HG03575 (cell line): ENCODE measurements around the gene RNF220.
"Not testable (repeated sequence)": the region's sequence is repeated elsewhere in the genome, so short reads cannot be mapped to it uniquely, and the experiment has no call there.

ENCODE experiments used
- ATAC-seq: cut with Tn5 transposase; IDR thresholded peaks from one replicate; pipeline ENCODE4 v1.9.1; 2021; ENCODE audit not compliant: unreplicated experiment, insufficient number of reproducible peaks, low FRiP score; ENCODE audit errors: extremely low read depth

Gene RNF220

DNA sequence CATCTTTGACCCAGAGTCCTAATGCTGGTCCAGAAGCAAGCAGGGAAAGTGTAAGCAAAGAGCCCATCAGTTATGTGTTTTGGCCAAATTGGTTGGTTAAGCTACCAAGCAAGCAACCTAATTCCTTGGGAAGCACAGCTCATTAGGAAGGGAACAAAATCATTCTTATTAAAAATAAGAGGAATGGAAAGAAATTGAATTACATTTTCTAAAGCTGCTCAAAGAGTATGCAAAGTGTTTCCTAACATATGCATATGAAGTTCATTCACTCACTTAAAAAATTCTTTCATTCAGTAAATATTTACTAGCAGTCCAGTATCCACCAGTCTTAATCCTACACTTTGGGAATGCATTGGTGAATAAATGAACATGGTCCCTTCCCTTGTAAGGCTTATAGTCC, 71.8 kb downstream of the RNF220 start:
- no peak for ATAC-seq

DNA sequence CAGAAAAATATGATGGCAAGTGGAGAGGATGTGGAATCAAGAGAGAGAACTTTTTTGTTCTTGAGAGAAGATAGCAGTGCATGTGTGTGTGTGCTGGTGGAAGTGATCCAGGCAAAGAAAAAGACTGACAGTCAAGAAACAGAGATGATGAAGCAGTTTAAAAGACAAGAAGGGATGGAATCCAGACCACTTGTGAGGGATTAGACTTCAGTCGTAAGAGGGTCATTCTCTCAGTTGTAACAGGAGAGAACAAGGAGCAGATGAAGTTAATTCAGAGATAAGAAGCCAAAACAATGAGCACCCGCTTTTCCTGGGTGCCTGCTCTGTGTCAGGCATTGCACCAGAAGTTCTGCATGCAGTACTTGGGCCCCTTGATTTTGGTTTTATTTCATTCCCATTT, 76.6 kb downstream of the RNF220 start:
- no peak for ATAC-seq

GRCh38 chr1:44483089-44483874, 78.2 kb downstream of the RNF220 start:
- no peak for ATAC-seq

- no peak for ATAC-seq
Observed at GRCh38 chr1:44484155-44484688, 79.2 kb downstream of the RNF220 start.

- no peak for ATAC-seq
Observed at GRCh38 chr1:44485229-44485933, 80.3 kb downstream of the RNF220 start.

DNA sequence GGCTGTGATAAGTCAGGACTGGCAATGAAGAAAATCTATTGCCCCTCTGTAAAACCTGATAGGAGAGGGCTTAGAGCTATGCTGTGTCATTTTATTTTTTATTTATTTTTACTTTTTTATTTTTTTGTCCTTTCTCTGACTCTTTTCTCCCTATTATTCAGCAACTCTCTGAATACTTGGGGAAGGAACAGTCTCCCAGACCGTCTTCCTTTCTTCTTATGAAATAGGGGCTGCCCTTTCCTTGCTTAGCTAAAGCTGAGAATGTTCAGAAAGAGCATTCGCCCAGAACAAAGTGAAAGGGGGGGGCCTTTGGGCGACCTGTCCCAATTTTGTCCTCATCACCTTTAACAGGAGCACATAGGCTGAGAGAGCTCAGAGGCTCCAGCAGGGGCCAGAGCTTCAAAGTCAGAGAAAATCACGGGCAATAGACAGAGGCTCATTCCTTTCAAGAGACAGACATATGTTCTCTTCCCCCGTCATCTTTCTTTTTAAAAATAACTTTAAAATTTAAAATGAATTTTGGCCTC, 80.9 kb downstream of the RNF220 start:
- no peak for ATAC-seq

- no peak for ATAC-seq
Observed at GRCh38 chr1:44489481-44489880, 84.4 kb downstream of the RNF220 start.

DNA sequence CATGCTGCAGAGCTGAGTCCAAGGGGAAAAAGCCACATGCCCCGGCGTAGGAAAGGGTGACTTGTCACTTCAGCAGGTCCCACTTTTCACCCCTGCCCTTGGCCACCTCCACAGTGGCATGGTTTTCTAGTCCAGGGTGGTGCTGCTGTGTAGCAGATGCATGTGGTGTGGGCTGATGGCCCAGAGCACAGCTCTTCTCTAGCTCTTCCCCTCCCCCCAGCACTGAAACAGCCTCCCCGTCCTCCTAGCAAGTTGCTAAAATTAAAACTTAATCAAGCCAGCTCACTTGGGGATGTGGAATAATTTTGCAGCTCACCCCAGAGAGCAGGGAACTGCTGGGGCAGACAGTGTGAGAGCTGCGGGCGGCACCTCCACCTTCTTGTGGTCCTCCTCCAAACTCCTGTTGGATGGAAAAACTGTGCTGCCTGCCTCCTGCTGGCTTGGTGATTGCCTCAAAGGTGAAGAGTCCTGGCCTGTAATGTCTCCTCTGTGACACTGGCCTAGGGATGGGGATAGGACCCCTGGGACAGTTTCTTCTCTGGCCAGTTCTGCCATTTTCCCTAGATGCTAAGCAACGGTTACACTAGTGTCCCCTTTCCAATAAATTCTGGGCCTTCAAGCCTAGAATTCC, 91.6 kb downstream of the RNF220 start:
- ATAC-seq, result no peak

DNA sequence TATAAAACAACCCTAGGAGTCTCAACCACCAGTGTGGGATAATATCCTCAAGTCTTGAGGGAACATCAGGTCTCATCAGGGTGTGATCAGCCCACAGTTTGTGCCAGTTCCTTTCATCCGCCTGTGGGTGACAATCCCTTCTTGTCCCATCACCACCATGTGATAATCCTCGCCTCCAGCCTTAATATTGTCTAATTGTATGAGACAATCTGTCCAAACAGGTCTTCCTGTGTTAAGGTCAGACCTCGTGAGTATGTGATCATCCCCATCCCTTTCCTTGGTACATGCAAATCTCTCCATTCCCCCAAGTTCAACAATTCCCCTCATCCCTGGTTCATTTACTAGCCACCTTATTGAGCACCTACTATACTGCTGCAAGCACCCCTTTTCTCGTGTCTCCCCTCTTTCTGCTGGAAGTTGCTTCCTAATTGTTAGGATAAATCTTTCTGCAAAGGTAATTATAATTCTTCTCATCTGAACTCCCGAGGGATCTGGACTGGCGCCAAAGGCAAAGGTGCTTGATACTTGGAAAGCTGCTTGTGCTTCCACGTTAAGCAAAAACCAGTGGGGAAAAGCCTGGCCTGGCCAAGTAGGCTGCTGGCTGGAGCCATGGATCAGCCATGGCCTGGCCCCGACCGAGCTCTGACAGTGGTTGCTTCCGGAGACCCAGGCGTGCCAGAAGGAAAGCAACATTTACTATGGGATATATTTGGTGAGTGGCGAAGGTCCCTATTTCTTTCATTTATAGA, 92.5 kb downstream of the RNF220 start:
- ATAC-seq, result no peak

- ATAC-seq, result no peak
Observed at GRCh38 chr1:44499306-44499705, 94.3 kb downstream of the RNF220 start.

- ATAC-seq, result no peak
Observed at GRCh38 chr1:44500181-44501046, 95.4 kb downstream of the RNF220 start.

DNA sequence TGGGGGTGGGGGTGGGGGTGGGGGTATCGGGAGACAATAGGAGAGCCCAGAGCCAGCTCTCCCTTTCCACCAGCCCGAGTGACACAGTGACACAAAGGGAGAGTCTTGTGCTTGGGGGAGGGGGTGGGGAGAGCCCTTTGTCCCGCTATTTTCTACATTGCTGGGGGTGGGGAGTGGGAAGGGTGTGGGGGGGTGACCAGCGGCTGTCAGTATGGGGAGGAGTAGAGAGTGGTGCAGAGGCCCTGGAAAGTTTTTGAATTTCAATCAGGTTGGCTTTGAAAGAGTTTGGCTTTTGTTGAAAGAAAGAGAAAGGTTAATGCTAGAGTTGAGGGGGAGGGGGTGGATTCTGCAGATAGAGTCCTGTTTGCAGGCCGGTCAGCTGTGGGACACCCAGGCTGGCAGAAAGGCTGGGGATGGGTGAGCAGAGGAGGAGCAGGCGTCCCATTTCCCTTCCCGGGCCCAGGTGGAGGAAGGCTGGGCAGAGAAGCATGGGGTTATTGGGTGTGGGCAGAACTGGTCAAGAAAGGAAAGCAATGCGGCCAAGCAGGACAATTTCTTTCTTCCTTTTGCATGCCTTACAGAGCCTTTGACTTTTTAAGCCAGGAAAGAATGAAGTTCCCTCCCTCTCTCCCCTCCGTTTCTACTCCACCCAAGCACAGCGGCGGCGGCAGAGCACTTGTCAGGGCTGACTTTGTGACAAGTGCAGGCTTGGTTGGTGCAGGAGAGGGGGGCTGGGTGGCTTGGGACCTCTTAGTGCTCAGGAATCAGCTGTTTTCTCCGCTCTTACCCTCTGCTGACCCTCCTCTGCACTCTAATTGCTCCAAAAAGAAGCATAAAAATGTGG, 96.2 kb downstream of the RNF220 start:
- no peak for ATAC-seq

DNA sequence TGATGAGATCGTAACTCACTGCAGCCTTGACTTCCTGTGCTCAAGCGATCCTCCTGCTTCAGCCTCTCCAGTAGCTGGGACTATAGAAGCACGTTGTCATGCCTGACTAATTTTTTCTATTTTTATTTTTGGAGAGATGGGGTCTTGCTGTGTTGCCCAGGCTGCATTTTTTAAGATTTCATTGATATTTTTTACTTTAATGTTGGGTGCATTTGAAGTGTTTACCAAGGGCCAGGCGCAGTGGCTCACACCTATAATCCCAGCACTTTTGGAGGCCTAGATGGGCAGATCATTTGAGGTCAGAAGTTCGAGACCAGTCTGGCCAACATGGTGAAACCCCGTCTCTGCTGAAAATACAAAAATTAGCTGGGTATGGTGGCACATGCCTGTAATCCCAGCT, 97.8 kb downstream of the RNF220 start:
- ATAC-seq, result not testable (repeated sequence)

DNA sequence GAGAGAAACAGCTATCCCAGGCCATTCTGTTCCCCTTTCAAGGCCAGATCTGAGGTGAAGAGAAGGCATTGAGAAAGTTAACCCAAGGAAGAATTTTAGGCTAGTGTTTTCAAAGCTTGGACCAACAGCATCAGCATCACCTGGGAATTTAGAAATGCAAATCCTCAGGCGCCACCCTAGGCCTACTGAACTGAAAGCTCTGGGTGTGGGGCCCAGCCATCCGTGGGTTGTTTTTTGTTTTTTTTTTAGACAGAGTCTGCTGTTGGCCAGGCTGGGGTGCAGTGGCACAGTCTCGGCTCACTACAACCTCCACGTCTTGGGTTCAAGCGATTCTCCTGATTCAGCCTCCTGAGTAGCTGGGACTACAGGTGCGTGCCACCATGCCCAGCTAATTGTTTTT, 98.6 kb downstream of the RNF220 start:
- ATAC-seq, result no peak

DNA sequence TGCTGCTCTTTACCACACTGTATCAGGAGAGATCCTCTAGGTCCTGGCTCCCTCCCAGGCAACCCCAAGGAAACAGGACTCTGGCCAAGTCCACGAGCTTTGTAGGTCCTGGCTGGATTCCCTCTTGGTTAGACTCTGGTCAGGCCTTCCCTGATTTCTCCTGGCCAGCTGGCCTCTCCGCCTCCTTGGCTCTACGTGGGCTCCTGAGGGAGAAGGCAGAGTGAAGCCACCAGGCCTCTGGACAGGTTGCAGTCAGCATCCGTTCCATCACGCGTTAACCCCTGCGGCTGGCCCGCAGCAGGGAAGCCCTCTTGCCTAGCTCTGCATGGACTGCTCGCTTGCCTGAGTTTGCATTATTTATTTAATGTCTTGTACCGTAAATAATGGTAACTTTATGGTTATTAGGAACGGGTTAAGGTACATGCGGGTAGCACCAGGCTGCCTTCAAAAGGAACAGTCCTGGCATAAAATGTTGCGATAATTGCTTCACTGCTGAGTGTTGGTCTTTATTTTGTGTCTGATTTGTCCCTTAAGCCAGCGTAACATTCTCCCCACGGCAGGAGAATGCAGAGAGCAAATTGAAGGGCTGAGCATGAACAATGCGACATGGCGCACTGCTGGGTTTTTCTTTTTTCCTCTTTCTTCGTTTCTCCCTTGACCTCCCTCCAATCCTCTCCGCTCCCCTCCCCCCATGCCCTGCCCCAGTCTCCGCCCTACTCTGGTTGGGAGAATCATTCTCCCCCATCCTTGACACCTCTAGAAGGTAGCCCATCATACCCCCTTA, 100.3 kb downstream of the RNF220 start:
- no peak for ATAC-seq

GRCh38 chr1:44507490-44508396, 102.7 kb downstream of the RNF220 start:
- no peak for ATAC-seq
